Mesendoderm (in vitro differentiated cells): ENCODE data around the gene CDH23.

ENCODE experiments used
- DNase-seq: peaks from one replicate; pipeline ENCODE4 v3.0.0; 2013
- H2AK5ac ChIP-seq: 2 replicates; pipeline ENCODE4 v1.6.1; 2013; ENCODE audit warnings: low read length, inconsistent platforms
- H2BK120ac ChIP-seq: 2 replicates; pipeline ENCODE4 v1.6.1; 2013; ENCODE audit warnings: low read depth, mild to moderate bottlenecking, low read length, moderate library complexity, mixed read lengths
- H2BK15ac ChIP-seq: replicated peaks from 2 replicates; pipeline ENCODE4 v1.6.1; 2013; ENCODE audit warnings: low read depth, mild to moderate bottlenecking, moderate library complexity
- H2BK5ac ChIP-seq: 2 replicates; pipeline ENCODE4 v1.6.1; 2013; ENCODE audit warnings: low read length, inconsistent platforms
- H3K18ac ChIP-seq: 2 replicates; pipeline ENCODE4 v1.6.1; 2013; ENCODE audit warnings: mild to moderate bottlenecking, low read length, mixed read lengths
- H3K23ac ChIP-seq: one replicate; pipeline ENCODE4 v1.6.1; 2013; ENCODE audit warnings: low read length
- H3K27ac ChIP-seq: 2 replicates; pipeline ENCODE4 v1.5.1; 2013; ENCODE audit warnings: low read depth, mild to moderate bottlenecking, inconsistent platforms, low read length, moderate library complexity
- H3K27me3 ChIP-seq: 2 replicates; pipeline ENCODE4 v1.6.1; 2013; ENCODE audit warnings: low read length, control low read depth, mild to moderate bottlenecking, inconsistent platforms; ENCODE audit not compliant: insufficient read depth, poor library complexity
- H3K36me3 ChIP-seq: 2 replicates; pipeline ENCODE4 v1.6.1; 2013; ENCODE audit warnings: low read length, inconsistent platforms; ENCODE audit not compliant: control insufficient read depth, insufficient read depth
- H3K4ac ChIP-seq: one replicate; pipeline ENCODE4 v1.6.1; 2013; ENCODE audit warnings: low read depth, mild to moderate bottlenecking, low read length, moderate library complexity
- H3K4me1 ChIP-seq: 2 replicates; pipeline ENCODE4 v1.6.1; 2013; ENCODE audit warnings: low read depth, low read length, inconsistent platforms; ENCODE audit not compliant: control insufficient read depth
- H3K4me2 ChIP-seq: 2 replicates; pipeline ENCODE4 v1.6.1; 2013; ENCODE audit warnings: low read length
- H3K4me3 ChIP-seq: 2 replicates; pipeline ENCODE4 v1.5.1; 2013; ENCODE audit warnings: mild to moderate bottlenecking, low read length
- H3K56ac ChIP-seq: one replicate; pipeline ENCODE4 v1.6.1; 2013; ENCODE audit warnings: low read length
- H3K79me1 ChIP-seq: 2 replicates; pipeline ENCODE4 v1.6.1; 2013; ENCODE audit warnings: low read length, inconsistent platforms
- H3K79me2 ChIP-seq: 2 replicates; pipeline ENCODE4 v1.6.1; 2013; ENCODE audit warnings: mild to moderate bottlenecking, low read length; ENCODE audit not compliant: control insufficient read depth, insufficient read depth
- H3K9ac ChIP-seq: 2 replicates; pipeline ENCODE4 v1.6.1; 2013; ENCODE audit warnings: low read length, inconsistent platforms
- H4K5ac ChIP-seq: one replicate; pipeline ENCODE4 v1.6.1; 2013; ENCODE audit warnings: low read length
- H4K8ac ChIP-seq: one replicate; pipeline ENCODE4 v1.6.1; 2013; ENCODE audit warnings: low read depth, mild to moderate bottlenecking, control low read depth, low read length, moderate library complexity
- WGBS: extraction: QIAGEN DNeasy Blood & Tissue Kit; methylation state at CpG from one replicate; pipeline ENCODE4 v1.1.7; 2013; ENCODE audit warnings: low lambda C conversion rate, missing lambda C conversion rate; ENCODE audit not compliant: insufficient coverage; ENCODE audit errors: extremely low coverage; 5-methylcytosine and 5-hydroxymethylcytosine counted together

CDH23 gene

DNA sequence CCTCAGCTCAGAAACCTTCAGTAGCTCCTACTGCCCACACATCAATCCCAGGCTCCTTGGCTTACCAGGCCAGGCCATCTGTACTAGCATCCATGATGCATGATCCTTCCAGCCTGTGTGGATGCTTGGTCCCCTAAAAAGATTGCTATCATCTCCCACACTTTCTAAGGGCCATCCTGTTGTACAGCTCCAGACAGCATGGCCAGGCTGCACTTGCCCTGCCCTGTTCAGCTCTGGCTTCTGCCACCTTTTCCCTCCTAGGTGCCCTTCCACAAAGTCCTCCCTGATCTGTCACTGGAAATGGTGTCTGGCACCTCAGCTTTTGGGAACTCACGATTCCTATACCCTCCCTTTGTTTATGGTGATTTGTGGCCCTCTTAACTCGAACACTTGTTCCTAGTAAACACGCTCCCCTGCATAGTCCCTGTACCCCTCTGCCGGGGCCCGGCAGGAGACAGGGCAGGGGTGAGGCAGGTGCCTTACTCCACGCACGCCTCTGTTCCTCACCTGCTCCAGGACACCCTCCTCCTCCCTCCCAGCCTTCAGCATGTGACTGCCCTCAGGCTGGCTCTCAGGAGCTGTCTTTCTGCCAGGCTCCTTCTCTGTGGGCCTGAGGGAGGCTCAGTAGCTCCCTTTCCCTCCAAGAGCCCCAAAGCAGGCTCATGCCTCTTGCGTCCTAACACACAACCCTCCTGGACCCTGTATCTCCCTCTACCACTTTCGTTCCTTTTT lies 71.8 kb downstream of the CDH23 start:
- no peaks in the 10 kb centered on the region for H3K27me3 ChIP-seq
- no peaks in the 10 kb centered on the region for H3K4me1 ChIP-seq
- H4K5ac ChIP-seq = no peak overlapping the region
- H3K36me3 ChIP-seq = no peaks in the 10 kb centered on the region
- H3K23ac ChIP-seq = no peak overlapping the region
- H2BK15ac ChIP-seq = no peak overlapping the region
- H3K4me2 ChIP-seq = no peak overlapping the region
- no peak overlapping the region for H2AK5ac ChIP-seq
- H2BK5ac ChIP-seq = no peak overlapping the region
- H4K8ac ChIP-seq = no peak overlapping the region
- H3K79me1 ChIP-seq = no peaks in the 10 kb centered on the region
- H2BK120ac ChIP-seq = no peak overlapping the region
- no peak overlapping the region for H3K18ac ChIP-seq
- H3K79me2 ChIP-seq = no peaks in the 10 kb centered on the region
- no CpG with 5 or more reads among the region's 9 CpGs for WGBS
- H3K4ac ChIP-seq = no peak overlapping the region
- DNase-seq = no peak
- H3K27ac ChIP-seq = no peak overlapping the region
- no peak overlapping the region for H3K9ac ChIP-seq
- H3K56ac ChIP-seq = no peak overlapping the region
- H3K4me3 ChIP-seq = no peak overlapping the region

GRCh38 chr10:71471006-71471405 lies 74.3 kb downstream of the CDH23 start:
- H3K27me3 ChIP-seq = no peaks in the 10 kb centered on the region
- no peak overlapping the region for H3K23ac ChIP-seq
- no CpG with 5 or more reads among the region's 9 CpGs for WGBS
- no peak for DNase-seq
- H3K79me1 ChIP-seq = no peaks in the 10 kb centered on the region
- H3K79me2 ChIP-seq = no peaks in the 10 kb centered on the region
- no peak overlapping the region for H3K56ac ChIP-seq
- no peak overlapping the region for H4K5ac ChIP-seq
- H2AK5ac ChIP-seq = no peak overlapping the region
- no peak overlapping the region for H3K4ac ChIP-seq
- H2BK5ac ChIP-seq = no peak overlapping the region
- no peak overlapping the region for H3K9ac ChIP-seq
- H2BK120ac ChIP-seq = no peak overlapping the region
- no peak overlapping the region for H3K27ac ChIP-seq
- H4K8ac ChIP-seq = no peak overlapping the region
- no peak overlapping the region for H3K4me3 ChIP-seq
- no peaks in the 10 kb centered on the region for H3K36me3 ChIP-seq
- no peak overlapping the region for H2BK15ac ChIP-seq
- H3K18ac ChIP-seq = no peak overlapping the region
- H3K4me1 ChIP-seq = peaks cover 3% of the 10 kb centered on the region
- H3K4me2 ChIP-seq = no peak overlapping the region

DNA sequence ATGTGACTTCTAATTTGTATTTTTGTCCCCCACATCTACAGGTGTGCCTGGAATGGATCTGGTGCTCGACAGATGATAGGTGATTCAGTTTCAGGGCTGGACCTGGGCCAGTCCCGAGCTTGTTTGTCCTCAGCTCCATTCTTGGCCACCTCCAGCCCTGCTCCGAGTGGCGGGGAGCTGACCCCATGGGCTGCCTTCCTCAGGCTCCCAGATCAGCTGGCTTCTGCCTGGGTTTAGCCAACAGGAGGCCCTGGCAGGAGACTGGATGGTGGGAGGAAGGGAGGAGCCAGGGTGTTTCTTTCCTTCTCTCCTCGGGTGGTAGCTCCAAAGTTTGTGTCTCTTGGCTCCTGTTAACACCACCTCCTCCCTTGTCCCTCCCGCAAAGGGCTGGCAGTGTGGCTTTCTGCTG lies 75.2 kb downstream of the CDH23 start:
- Histone ChIP-seq H3K27me3 (no peaks in the 10 kb centered on the region), H3K27ac (no peak overlapping the region)

DNA sequence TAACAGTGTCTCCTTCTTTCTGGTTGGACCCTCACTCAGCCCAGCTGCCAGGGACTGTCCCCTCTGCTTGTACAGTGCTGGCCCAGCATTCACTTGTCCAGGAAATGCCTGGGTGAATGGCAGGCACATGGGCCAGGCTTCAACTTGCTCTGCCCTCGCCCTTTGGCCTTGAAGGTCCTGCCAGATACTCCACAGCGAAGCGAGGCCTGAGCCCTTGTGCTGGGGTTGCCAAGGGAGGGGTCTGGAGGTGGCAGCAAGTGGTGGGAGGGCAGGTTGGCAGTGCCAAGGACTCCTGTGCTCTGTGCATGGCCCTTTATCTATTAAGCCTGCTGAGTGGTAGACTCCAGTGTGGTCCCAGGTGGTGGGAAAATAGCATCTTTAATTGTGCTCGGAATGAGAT lies 75.7 kb downstream of the CDH23 start:
- H3K79me1 ChIP-seq = no peaks in the 10 kb centered on the region
- H3K4ac ChIP-seq = no peak overlapping the region
- no CpG with 5 or more reads among the region's 4 CpGs for WGBS
- peaks cover 3% of the 10 kb centered on the region for H3K4me1 ChIP-seq
- no peak overlapping the region for H3K56ac ChIP-seq
- H3K23ac ChIP-seq = no peak overlapping the region
- H2BK5ac ChIP-seq = no peak overlapping the region
- H4K5ac ChIP-seq = no peak overlapping the region
- no peak overlapping the region for H3K27ac ChIP-seq
- DNase-seq = no peak
- no peak overlapping the region for H3K4me3 ChIP-seq
- no peak overlapping the region for H4K8ac ChIP-seq
- H2BK15ac ChIP-seq = no peak overlapping the region
- H3K9ac ChIP-seq = no peak overlapping the region
- no peak overlapping the region for H3K4me2 ChIP-seq
- H3K79me2 ChIP-seq = no peaks in the 10 kb centered on the region
- no peaks in the 10 kb centered on the region for H3K27me3 ChIP-seq
- H3K36me3 ChIP-seq = no peaks in the 10 kb centered on the region
- H3K18ac ChIP-seq = no peak overlapping the region
- no peak overlapping the region for H2BK120ac ChIP-seq
- H2AK5ac ChIP-seq = no peak overlapping the region

More for the DNA sequence above, 75.2 kb downstream of the CDH23 start:
- Histone ChIP-seq H3K79me1 (no peaks in the 10 kb centered on the region), H3K4me1 (peaks cover 3% of the 10 kb centered on the region), H3K18ac (no peak overlapping the region), H2BK120ac (no peak overlapping the region), H2BK5ac (no peak overlapping the region), H3K4ac (no peak overlapping the region), H3K23ac (no peak overlapping the region), H3K36me3 (no peaks in the 10 kb centered on the region), H3K56ac (no peak overlapping the region), H3K4me2 (no peak overlapping the region), H3K4me3 (no peak overlapping the region), H2BK15ac (no peak overlapping the region), H2AK5ac (no peak overlapping the region), H3K9ac (no peak overlapping the region), H4K5ac (no peak overlapping the region), H3K79me2 (no peaks in the 10 kb centered on the region), H4K8ac (no peak overlapping the region)
- no CpG with 5 or more reads among the region's 6 CpGs for WGBS
- DNase-seq = no peak

GRCh38 chr10:71472912-71473311 lies 76.2 kb downstream of the CDH23 start:
- H3K79me2 ChIP-seq = no peaks in the 10 kb centered on the region
- H2AK5ac ChIP-seq = no peak overlapping the region
- DNase-seq = no peak
- H3K4me2 ChIP-seq = no peak overlapping the region
- H3K79me1 ChIP-seq = no peaks in the 10 kb centered on the region
- H4K8ac ChIP-seq = no peak overlapping the region
- no peak overlapping the region for H2BK5ac ChIP-seq
- H3K4me3 ChIP-seq = no peak overlapping the region
- no peaks in the 10 kb centered on the region for H3K27me3 ChIP-seq
- no peak overlapping the region for H3K4ac ChIP-seq
- H3K56ac ChIP-seq = no peak overlapping the region
- no peak overlapping the region for H3K9ac ChIP-seq
- no peak overlapping the region for H3K27ac ChIP-seq
- no peak overlapping the region for H3K23ac ChIP-seq
- H4K5ac ChIP-seq = no peak overlapping the region
- peaks cover 3% of the 10 kb centered on the region for H3K4me1 ChIP-seq
- H2BK15ac ChIP-seq = no peak overlapping the region
- H3K36me3 ChIP-seq = no peaks in the 10 kb centered on the region
- H2BK120ac ChIP-seq = no peak overlapping the region
- no CpG with 5 or more reads among the region's 4 CpGs for WGBS
- H3K18ac ChIP-seq = no peak overlapping the region
